AG08395 (cell line): ENCODE results near the gene GPX5.

ENCODE experiments used
- DNase-seq: peaks from one replicate; pipeline ENCODE4 v3.0.0; 2012; ENCODE audit warnings: mixed read lengths, low spot score

The GPX5 gene

DNA sequence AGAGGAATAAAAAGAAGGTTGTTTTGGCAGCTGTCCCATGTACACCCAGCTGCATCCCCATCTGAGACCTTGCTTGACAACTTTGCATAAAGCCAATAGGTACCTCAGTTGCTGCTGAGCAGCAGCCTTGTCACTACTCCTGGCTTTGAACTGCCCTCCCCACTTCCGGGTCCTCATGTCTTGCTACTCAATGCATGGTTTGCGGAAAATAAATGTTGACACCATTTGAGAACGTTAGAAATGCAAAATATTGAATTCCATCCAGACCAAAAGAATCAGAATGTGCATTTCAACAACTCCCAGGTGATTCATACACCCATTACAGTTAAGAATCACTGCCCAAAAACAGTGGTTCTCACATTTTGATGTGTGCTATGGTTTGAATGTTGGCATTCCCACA lies 32.9 kb downstream of the GPX5 start:
- DNase-seq: no peak

DNA sequence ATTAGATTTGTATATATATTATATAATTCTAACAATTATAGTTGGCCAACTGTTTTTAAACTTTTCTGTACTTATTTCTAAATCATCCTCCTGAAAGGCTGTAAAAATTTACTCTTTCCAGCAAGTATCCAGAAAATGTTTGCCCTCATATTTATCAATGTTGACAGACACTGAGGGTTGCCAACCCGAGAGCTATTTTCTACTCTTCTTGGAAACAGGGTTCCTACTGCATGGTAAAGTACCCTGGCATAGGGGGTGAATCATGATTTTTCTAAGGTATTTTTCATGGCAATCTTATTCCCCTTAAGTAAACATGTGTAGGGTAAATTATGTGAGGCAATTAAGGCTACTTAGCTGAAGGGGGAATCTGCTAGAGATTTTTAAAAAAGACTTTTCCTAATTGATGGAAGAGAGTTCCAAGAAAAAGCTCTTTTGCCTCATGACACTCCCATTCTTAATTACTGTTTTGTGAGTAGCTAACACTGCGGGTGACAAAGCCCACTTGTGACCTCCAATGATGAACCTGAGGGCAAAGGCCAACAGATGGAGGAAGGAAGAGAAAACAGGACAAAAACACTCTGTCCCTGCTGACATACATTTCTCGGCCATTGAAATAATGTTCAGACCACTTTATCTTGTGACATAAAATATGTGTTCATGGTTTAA lies 37.9 kb downstream of the GPX5 start:
- DNase-seq: no peak

- no peak for DNase-seq
Measured at GRCh38 chr6:28565823-28566526, 40.3 kb downstream of the GPX5 start.

DNA sequence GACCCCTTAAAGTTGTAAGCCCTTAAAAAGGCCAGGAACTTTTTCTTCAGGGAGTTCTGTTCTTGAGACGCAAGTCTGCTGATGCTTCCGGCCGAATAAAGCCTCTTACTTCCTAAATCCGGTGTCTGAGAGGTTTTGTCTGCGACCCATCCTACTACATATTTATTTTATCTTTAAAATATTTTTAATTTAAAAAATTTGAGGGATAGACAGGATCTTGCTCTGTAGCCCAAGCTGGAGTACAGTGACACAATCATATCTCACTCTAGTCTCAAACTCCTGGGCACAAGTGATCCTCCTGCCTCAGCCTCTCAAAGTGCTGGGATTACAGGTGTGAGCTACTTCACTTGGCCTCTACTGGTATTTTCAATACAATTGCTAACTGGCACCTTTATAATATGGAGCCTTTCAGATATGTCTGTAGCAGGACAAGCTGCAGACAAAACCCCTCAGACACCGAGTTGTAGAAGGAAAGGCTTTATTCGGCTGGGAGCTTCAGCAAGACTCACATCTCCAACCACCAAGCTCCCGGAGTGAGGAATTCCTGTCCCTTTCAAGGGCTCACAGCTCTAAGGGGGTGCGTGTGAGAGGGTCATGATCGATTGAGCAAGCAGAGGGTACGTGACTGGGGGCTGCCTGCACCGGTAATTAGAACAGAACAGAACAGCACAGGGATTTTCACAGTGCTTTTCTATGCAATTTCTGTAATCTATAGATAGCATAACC lies 41.0 kb downstream of the GPX5 start:
- DNase-seq: no peak

GRCh38 chr6:28567506-28567905 lies 41.8 kb downstream of the GPX5 start:
- DNase-seq: no peak

- no peak for DNase-seq
Measured at GRCh38 chr6:28568515-28569108, 42.9 kb downstream of the GPX5 start.

GRCh38 chr6:28569748-28570147 lies 44.1 kb downstream of the GPX5 start:
- no peak for DNase-seq

- DNase-seq: no peak
Measured at GRCh38 chr6:28580475-28580874, 54.8 kb downstream of the GPX5 start.

DNA sequence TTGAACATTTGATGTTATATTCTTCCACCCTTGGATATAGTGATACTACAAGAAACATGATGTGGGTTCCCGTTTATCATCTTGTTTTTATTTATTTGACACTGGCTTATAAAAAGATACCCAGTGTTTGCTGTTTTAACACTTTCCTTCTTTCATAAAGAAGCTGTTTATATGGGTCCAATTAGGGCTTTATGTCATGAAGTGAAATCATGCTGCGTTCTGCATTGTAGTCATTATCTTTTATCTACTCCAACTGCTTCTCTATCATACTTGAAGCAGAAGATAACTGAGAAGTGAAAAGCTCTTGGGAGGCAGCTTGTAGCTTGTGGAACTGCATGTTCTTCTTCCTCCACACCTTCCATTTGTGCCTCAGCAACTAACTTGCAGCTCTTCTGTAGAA lies 57.8 kb downstream of the GPX5 start:
- DNase-seq: no peak
